ENCODE results near the gene INF2. TPM values are rescaled to one million over a fixed set of nuclear protein-coding genes. Genes with fewer than 3 reads are reported as not detected.
"Not testable (repeated sequence)": the region's sequence is repeated elsewhere in the genome, so short reads cannot be mapped to it uniquely, and the experiment has no call there.

INF2 gene
- total and polyA plus RNA-seq, 5 donors from 2014 or later, result 4.2 to 74.3 (median 7.9) TPM

DNA sequence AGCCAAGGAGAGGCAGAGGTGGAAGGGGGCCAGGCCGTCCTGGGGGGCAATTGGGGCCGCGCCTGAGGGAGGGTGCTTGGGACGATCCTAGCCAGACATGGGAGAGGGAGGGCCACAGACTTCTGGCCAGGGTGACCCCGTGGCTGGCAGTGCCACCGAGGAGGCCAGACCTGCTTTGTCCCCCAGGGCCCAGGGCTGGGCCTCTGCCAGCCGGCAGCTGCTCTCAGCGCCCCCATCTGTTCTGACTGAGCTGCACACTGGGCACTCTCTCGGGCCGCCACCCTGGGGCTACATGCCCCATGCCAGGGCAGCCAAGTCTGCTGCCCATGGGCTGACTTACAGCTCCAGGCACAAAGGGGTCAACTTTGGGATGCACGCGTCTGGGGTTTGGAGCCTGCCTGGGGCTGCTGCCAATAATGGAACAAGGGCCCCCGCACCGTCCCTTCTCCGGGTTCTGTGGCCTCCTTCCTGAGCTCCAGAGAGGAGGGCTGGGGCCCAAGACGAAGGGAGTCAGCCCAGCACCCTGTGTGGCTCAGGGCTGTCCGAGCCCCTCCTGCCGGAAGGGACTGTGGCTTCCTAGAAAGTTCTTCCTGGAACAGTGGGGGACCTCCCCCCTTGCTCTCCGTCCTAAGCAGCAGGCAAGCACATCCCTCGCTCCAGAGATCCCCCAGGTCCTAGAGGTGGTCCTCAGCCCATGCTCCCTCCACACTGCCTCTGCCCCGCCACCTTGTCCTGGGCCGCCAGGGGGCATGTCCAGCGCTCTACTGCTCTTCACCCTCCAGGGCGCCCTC is 35.8 kb downstream of the INF2 start:
- H3K27ac ChIP-seq (ENCODE audit: insufficient read depth, low read length, poor library complexity, severe bottlenecking), result no peak overlapping the region
- H3K27me3 Mint-ChIP-seq, result peaks cover 4% of the 10 kb centered on the region
- no peaks in the 10 kb centered on the region for H3K27me3 ChIP-seq (ENCODE audit: control insufficient read depth, insufficient read depth, low read length)
- H3K36me3 ChIP-seq (ENCODE audit: control insufficient read depth, insufficient read depth, low read length), result no peaks in the 10 kb centered on the region
- H3K4me1 ChIP-seq (ENCODE audit: control insufficient read depth, insufficient read depth, low read length, poor library complexity, severe bottlenecking), result peaks cover 14% of the 10 kb centered on the region
- no peaks in the 10 kb centered on the region for H3K9me3 ChIP-seq (ENCODE audit: control insufficient read depth in 2 of 2, low read length in 2 of 2)
- no peak overlapping the region for H3K4me3 ChIP-seq (ENCODE audit: low read depth, low read length)
- H3K36me3 Mint-ChIP-seq, result no peaks in the 10 kb centered on the region
- no peaks in the 10 kb centered on the region for H3K9me3 Mint-ChIP-seq
- H3K4me3 Mint-ChIP-seq, result peak overlapping the region in 3 of 4 donors; percentile 44 to 71 (median 47)
- no peak for DNase-seq
- no peak for ATAC-seq (ENCODE audit: low read depth in 2 of 2)
- peak overlapping the region in 1 of 3 donors; percentile 43 for H3K27ac Mint-ChIP-seq
- H3K4me1 Mint-ChIP-seq, result peaks cover 0 to 7% (median 0%) of the 10 kb centered on the region in 4 donors

DNA sequence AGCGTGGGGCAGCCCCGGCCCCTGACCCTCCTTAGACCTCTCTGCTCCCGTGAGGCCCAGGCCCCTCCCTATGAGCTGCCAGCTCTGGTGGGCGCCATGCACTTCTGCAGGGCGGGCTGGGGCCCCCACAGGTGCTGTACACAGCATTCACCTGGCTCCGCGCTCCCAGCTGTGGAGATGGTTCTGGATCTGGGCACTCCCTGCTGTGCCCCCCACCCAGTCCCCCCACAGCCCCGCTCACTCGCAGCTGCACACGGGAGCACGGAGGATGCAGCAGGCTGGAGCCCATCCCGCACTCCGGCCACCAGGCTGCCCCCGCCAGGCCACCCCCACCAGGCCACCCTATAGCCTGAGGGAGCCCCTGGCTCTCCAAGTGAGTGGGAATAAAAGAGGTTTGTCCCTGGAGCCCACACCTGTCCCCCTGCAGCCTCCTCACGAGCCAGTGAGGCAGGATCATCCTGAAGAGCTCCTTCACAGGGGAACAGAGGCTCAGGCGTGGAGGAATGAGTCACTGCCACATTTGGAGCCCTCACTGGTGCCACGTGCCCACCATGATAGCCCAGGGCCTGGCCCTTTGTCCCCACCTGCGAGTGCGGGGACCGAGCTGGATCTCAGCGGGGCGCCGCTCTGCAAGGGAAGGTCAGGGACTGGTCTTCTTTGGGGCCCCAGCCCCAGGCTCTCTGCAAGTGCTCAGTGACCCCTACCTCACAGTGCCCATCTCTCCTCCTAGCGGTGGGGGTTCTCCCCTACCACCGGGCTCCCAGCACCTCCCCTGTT is 36.5 kb downstream of the INF2 start:
- Histone ChIP-seq H3K9me3 (ENCODE audit: control insufficient read depth in 2 of 2, low read length in 2 of 2) (no peaks in the 10 kb centered on the region), H3K4me3 (ENCODE audit: low read depth, low read length) (no peak overlapping the region), H3K27me3 (ENCODE audit: control insufficient read depth, insufficient read depth, low read length) (no peaks in the 10 kb centered on the region), H3K36me3 (ENCODE audit: control insufficient read depth, insufficient read depth, low read length) (no peaks in the 10 kb centered on the region), H3K27ac (ENCODE audit: insufficient read depth, low read length, poor library complexity, severe bottlenecking) (no peak overlapping the region), H3K4me1 (ENCODE audit: control insufficient read depth, insufficient read depth, low read length, poor library complexity, severe bottlenecking) (peaks cover 14% of the 10 kb centered on the region)
- Mint-ChIP-seq H3K4me1 (peaks cover 0 to 7% (median under 1%) of the 10 kb centered on the region in 4 donors), H3K27ac (no peak overlapping the region), H3K27me3 (peaks cover 4% of the 10 kb centered on the region), H3K36me3 (no peaks in the 10 kb centered on the region), H3K9me3 (no peaks in the 10 kb centered on the region), H3K4me3 (no peak overlapping the region)
- no peak for ATAC-seq (ENCODE audit: low read depth in 2 of 2)
- DNase-seq, result no peak

DNA sequence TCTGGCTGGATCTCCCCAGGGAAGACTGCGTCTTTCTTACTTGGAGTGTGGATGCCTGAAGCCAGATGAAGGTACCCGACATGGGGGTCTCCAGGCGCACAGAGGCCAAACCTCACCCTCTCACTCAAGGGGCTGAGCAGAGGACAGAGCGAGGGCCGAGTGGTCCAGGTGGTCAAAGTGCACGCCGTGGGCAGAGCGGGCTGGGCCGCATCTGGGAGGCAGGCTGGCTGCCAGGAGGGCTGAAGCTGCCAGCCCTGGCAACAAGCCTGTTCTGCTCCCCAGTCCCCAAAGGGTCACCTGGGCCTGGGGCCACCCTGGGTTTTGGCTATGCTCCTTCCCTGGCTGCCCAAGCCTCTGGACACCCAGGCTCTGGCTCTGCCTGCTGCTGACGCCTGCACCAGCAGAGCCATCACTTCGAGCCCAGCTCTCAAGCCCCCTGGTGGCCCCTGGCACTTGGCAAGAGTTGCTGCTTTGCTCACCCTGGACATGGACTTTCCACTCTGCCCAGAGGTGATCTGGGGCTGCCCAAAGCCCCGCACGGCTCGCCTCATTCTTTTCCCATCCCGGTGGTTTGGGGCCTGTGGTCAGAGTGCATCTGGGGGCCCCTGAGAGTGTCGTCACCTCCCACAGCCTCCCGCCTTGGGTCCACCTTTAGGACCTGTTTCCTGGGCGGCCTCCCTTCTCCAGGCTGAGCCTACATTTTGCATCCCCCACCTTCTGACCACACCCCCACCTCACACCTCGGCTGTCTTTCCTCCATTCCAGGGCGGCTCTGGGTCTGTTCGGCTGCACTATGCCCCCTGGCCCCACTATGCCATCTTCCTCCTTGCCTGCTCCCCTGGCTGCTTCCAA is 37.4 kb downstream of the INF2 start:
- no peak overlapping the region for H3K27ac Mint-ChIP-seq
- H3K4me3 Mint-ChIP-seq, result peak overlapping the region in 1 of 4 donors; percentile 30
- H3K4me3 ChIP-seq (ENCODE audit: low read depth, low read length), result no peak overlapping the region

DNA sequence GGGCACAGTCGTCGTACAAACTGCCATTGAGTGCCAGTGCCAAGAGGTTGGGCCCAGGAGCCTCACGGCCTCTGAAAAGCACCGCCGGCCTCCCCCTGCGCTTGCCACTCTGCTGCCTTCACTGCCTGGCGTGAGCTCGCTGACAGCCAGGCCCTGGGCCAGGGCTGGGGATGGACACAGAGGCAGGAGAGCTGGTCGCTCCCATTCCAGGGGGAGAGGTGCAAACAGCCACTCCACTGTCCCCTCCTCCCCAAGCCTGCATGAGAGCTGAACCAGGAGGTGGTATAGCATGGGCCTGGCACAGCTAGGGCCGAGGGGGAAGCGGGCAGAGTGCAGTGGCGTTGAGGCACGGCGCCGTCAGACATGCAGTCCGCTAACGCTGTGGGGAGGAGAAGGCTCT is 39.2 kb downstream of the INF2 start:
- Histone ChIP-seq H3K4me3 (ENCODE audit: low read depth, low read length) (no peak overlapping the region), H3K27ac (ENCODE audit: insufficient read depth, low read length, poor library complexity, severe bottlenecking) (no peak overlapping the region)

More for the DNA sequence above, 37.4 kb downstream of the INF2 start:
- no peak for ATAC-seq (ENCODE audit: low read depth in 2 of 2)
- Histone ChIP-seq H3K27me3 (ENCODE audit: control insufficient read depth, insufficient read depth, low read length) (no peaks in the 10 kb centered on the region), H3K4me1 (ENCODE audit: control insufficient read depth, insufficient read depth, low read length, poor library complexity, severe bottlenecking) (peaks cover 14% of the 10 kb centered on the region), H3K27ac (ENCODE audit: insufficient read depth, low read length, poor library complexity, severe bottlenecking) (no peak overlapping the region), H3K9me3 (ENCODE audit: control insufficient read depth in 2 of 2, low read length in 2 of 2) (no peaks in the 10 kb centered on the region), H3K36me3 (ENCODE audit: control insufficient read depth, insufficient read depth, low read length) (no peaks in the 10 kb centered on the region)
- no peaks in the 10 kb centered on the region for H3K9me3 Mint-ChIP-seq
- H3K36me3 Mint-ChIP-seq, result no peaks in the 10 kb centered on the region
- H3K4me1 Mint-ChIP-seq, result peaks cover 0 to 7% (median under 1%) of the 10 kb centered on the region in 4 donors
- no peak for DNase-seq
- H3K27me3 Mint-ChIP-seq, result peaks cover 4% of the 10 kb centered on the region

DNA sequence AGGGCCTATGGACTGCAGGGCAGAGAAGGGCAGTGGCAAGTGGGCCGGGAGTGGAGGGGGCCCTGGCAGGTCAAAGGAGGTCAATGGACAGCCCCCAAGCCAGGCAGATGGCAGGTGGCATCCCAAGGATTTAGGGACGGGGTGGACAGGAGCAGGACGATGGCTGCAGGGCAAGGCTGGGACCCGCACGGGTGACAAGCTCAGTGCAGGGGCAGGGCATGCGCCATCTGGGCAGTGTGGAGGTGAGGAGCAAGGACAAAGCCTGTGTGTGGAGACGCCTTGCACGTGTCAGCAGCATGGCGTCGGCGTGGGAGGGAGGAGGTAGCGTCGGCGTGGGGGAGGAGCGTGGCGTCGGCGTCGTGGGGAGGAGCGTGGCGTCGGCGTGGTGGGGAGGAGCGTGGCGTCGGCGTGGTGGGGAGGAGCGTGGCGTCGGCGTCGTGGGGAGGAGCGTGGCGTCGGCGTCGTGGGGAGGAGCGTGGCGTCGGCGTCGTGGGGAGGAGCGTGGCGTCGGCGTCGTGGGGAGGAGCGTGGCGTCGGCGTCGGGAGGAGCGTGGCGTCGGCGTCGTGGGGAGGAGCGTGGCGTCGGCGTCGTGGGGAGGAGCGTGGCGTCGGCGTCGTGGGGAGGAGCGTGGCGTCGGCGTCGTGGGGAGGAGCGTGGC is 39.9 kb downstream of the INF2 start:
- not testable (repeated sequence) for H3K9me3 ChIP-seq (ENCODE audit: control insufficient read depth in 2 of 2, low read length in 2 of 2); H3K27ac Mint-ChIP-seq; H3K36me3 Mint-ChIP-seq; DNase-seq; H3K27me3 ChIP-seq (ENCODE audit: control insufficient read depth, insufficient read depth, low read length); ATAC-seq (ENCODE audit: low read depth in 2 of 2); H3K4me3 ChIP-seq (ENCODE audit: low read depth, low read length); H3K27ac ChIP-seq (ENCODE audit: insufficient read depth, low read length, poor library complexity, severe bottlenecking); H3K36me3 ChIP-seq (ENCODE audit: control insufficient read depth, insufficient read depth, low read length); H3K27me3 Mint-ChIP-seq; H3K9me3 Mint-ChIP-seq; H3K4me1 ChIP-seq (ENCODE audit: control insufficient read depth, insufficient read depth, low read length, poor library complexity, severe bottlenecking); H3K4me1 Mint-ChIP-seq
- H3K4me3 Mint-ChIP-seq, result peak overlapping the region in 1 of 4 donors; percentile 71

More for the DNA sequence above, 39.2 kb downstream of the INF2 start:
- Histone ChIP-seq H3K4me1 (ENCODE audit: control insufficient read depth, insufficient read depth, low read length, poor library complexity, severe bottlenecking) (peaks cover 10% of the 10 kb centered on the region), H3K27me3 (ENCODE audit: control insufficient read depth, insufficient read depth, low read length) (no peaks in the 10 kb centered on the region), H3K36me3 (ENCODE audit: control insufficient read depth, insufficient read depth, low read length) (no peaks in the 10 kb centered on the region), H3K9me3 (ENCODE audit: control insufficient read depth in 2 of 2, low read length in 2 of 2) (no peaks in the 10 kb centered on the region)
- no peaks in the 10 kb centered on the region for H3K36me3 Mint-ChIP-seq
- DNase-seq, result no peak
- ATAC-seq (ENCODE audit: low read depth in 2 of 2), result no peak
- H3K4me1 Mint-ChIP-seq, result peaks cover 0 to 7% (median under 1%) of the 10 kb centered on the region in 4 donors
- H3K4me3 Mint-ChIP-seq, result no peak overlapping the region
- no peaks in the 10 kb centered on the region for H3K9me3 Mint-ChIP-seq
- H3K27me3 Mint-ChIP-seq, result peaks cover 4% of the 10 kb centered on the region
- H3K27ac Mint-ChIP-seq, result no peak overlapping the region

DNA sequence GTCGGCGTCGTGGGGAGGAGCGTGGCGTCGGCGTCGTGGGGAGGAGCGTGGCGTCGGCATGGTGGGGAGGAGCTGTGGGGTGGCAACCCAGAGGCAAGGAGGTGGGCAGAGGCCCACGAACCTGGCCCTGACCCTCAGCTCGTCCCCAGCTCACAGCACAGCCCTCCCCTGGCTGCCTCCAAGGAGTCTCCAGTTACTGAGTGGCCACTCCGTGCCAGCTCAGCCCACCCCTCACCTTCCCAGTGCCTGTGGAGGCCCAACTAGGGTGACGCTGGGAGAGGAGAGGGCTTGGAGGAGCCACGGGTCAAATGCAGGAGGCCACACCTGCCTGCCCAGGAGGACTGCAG is 40.4 kb downstream of the INF2 start:
- DNase-seq, result no peak
- H3K4me3 Mint-ChIP-seq, result no peak overlapping the region
- ATAC-seq (ENCODE audit: low read depth in 2 of 2), result no peak
- H3K9me3 ChIP-seq (ENCODE audit: control insufficient read depth in 2 of 2, low read length in 2 of 2), result no peaks in the 10 kb centered on the region
- H3K27ac Mint-ChIP-seq, result peak overlapping the region in 1 of 3 donors; percentile 18
- no peak overlapping the region for H3K27ac ChIP-seq (ENCODE audit: insufficient read depth, low read length, poor library complexity, severe bottlenecking)
- peaks cover 0 to 4% (median under 1%) of the 10 kb centered on the region in 4 donors for H3K4me1 Mint-ChIP-seq
- H3K36me3 Mint-ChIP-seq, result no peaks in the 10 kb centered on the region
- no peaks in the 10 kb centered on the region for H3K27me3 ChIP-seq (ENCODE audit: control insufficient read depth, insufficient read depth, low read length)
- peaks cover under 1% of the 10 kb centered on the region for H3K4me1 ChIP-seq (ENCODE audit: control insufficient read depth, insufficient read depth, low read length, poor library complexity, severe bottlenecking)
- H3K27me3 Mint-ChIP-seq, result peaks cover 4% of the 10 kb centered on the region
- H3K36me3 ChIP-seq (ENCODE audit: control insufficient read depth, insufficient read depth, low read length), result no peaks in the 10 kb centered on the region
- H3K9me3 Mint-ChIP-seq, result no peaks in the 10 kb centered on the region
- H3K4me3 ChIP-seq (ENCODE audit: low read depth, low read length), result no peak overlapping the region

DNA sequence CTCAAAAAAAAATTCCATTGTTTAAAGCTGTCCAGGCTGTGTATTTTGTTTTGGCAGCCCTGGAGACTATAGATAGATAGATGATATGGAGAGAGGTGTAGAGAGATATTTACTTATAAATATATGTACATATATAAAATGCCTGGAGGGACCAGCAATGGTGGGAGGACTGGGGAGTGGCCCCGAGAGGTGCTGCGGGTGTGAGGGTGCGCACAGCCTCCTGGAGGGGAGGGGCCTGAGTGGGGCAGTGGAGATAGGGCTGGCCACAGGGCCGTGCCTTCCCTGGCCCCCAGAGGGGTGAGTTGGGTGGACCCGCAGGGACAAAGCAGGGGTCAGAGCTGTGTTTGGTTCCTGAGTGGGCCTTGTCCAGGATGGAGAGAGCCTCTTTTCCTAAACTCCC is 41.1 kb downstream of the INF2 start:
- no peaks in the 10 kb centered on the region for H3K27me3 ChIP-seq (ENCODE audit: control insufficient read depth, insufficient read depth, low read length)
- no peak for ATAC-seq (ENCODE audit: low read depth in 2 of 2)
- no peak for DNase-seq
- peaks cover under 1% of the 10 kb centered on the region for H3K27me3 Mint-ChIP-seq
- H3K4me3 Mint-ChIP-seq, result no peak overlapping the region
- no peak overlapping the region for H3K27ac ChIP-seq (ENCODE audit: insufficient read depth, low read length, poor library complexity, severe bottlenecking)
- H3K27ac Mint-ChIP-seq, result peak overlapping the region in 1 of 3 donors; percentile 18
- no peaks in the 10 kb centered on the region for H3K9me3 ChIP-seq (ENCODE audit: control insufficient read depth in 2 of 2, low read length in 2 of 2)
- no peaks in the 10 kb centered on the region for H3K36me3 Mint-ChIP-seq
- H3K4me1 ChIP-seq (ENCODE audit: control insufficient read depth, insufficient read depth, low read length, poor library complexity, severe bottlenecking), result no peaks in the 10 kb centered on the region
- peaks cover 0 to 2% (median 0%) of the 10 kb centered on the region in 4 donors for H3K4me1 Mint-ChIP-seq
- H3K9me3 Mint-ChIP-seq, result no peaks in the 10 kb centered on the region
- no peaks in the 10 kb centered on the region for H3K36me3 ChIP-seq (ENCODE audit: control insufficient read depth, insufficient read depth, low read length)
- H3K4me3 ChIP-seq (ENCODE audit: low read depth, low read length), result no peak overlapping the region

Data from CD4-positive, CD25-positive, alpha-beta regulatory T cell (primary cell).